Testis (tissue), 2 donors: Measurements from ENCODE around the gene CUBN.

Experiments
- CTCF ChIP-seq, 3 experiments: fragments of 450-650 bp in 2 of 3; fragments of 200-600 bp in 1 of 3; sonication (generic) in 1 of 3; IDR thresholded peaks; one replicate each; pipeline ENCODE4 v1.5.1; 2016 to 2019; ENCODE audit warnings: antibody characterized with exemption in 3 of 3, mild to moderate bottlenecking in 2 of 3, moderate library complexity in 1 of 3
- POLR2A ChIP-seq: fragments of 450-650 bp; IDR thresholded peaks from one replicate; pipeline ENCODE4 v1.6.1; 2017; ENCODE audit warnings: antibody characterized with exemption, mild to moderate bottlenecking, moderate library complexity

GRCh38 chr10:17062493-17062892, 67.1 kb downstream of the CUBN start:
- TF ChIP-seq POLR2A, result no peak
- no peak for TF ChIP-seq CTCF (IDR thresholded peaks at IDR 0.05)
